RCC 7860 (cell line): ENCODE measurements around the gene ZSWIM7.
A peak's percentile ranks its signal among the peaks of the same experiment; 100 is the strongest.
"Not testable (repeated sequence)": the region's sequence is repeated elsewhere in the genome, so short reads cannot be mapped to it uniquely, and the experiment has no call there.

Experiments used
- DNase-seq: peaks from one replicate; pipeline ENCODE4 v3.0.0-alpha.2; 2015; ENCODE audit warnings: low spot score
- FAIRE-seq: peaks from 2 replicates; lab custom pipeline; 2012; peaks lifted over from hg19 to GRCh38; lab: Jason Lieb, UNC

The ZSWIM7 gene

GRCh38 chr17:15958484-15958854, 41.0 kb downstream of the ZSWIM7 start:
- DNase-seq (no peak), FAIRE-seq (no peak)

GRCh38 chr17:15957608-15958307, 41.7 kb downstream of the ZSWIM7 start:
- FAIRE-seq (no peak), DNase-seq (no peak)

DNA sequence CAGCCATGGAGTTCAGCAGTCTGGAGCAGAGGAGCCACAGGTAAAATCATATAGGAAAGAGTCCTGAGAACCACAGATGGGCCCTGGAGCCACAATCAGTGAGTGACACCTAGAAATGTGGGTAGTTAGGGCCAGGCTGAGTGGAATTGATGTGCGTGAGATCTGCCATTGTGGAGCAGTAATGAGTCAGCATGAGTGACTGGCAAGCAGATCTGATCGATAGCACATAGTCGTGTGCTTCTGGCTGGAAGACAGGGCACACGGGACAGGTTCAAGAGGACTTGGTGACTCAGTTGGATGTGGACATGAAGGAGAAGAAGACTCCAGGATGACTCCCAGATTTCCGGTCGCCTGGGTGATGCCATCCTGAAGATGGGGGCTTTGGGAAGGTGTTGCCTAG, 42.3 kb downstream of the ZSWIM7 start:
- DNase-seq = peak; percentile 68
- FAIRE-seq = no peak

- DNase-seq (no peak), FAIRE-seq (no peak)
Observed at GRCh38 chr17:15955793-15956541, 43.5 kb downstream of the ZSWIM7 start.

GRCh38 chr17:15954222-15954621, 45.3 kb downstream of the ZSWIM7 start:
- FAIRE-seq (peak; percentile 87), DNase-seq (peak; percentile 96)

- FAIRE-seq (no peak), DNase-seq (no peak)
Observed at GRCh38 chr17:15952916-15953790, 46.4 kb downstream of the ZSWIM7 start.

- FAIRE-seq (no peak), DNase-seq (no peak)
Observed at GRCh38 chr17:15952048-15952532, 47.4 kb downstream of the ZSWIM7 start.

DNA sequence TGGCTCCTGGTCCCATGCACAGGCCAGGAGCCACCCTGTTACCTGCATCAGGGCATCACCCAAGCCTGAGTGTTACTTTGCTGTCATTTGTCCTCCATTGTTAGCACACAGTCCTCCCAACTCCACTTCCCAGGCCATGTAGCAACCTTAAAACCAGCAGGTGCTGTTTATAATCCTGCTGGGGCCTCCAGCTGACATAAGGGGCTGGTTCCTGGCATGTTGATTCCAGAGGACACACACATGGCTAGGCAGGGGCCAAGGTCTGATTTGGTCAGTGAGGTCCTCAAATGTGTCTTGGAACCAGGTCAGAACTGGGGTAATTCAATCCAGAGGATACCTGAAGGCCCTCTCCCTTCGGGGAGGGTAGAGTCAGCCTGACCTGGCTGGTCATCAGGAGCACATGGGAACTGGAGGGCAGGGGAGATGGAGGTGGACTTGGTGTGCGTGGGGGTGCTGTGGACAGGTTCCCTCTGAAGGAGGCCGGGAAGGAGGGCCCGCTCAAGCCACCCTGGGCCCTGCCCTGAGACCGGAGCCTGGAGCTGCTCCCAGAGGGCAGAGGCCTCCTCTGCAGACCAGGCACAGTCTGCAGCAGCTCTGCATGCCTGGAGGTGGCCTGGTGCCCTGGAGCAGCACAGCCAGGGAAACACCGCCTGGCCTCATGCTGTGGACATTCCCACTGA, 48.0 kb downstream of the ZSWIM7 start:
- no peak for DNase-seq
- no peak for FAIRE-seq

DNA sequence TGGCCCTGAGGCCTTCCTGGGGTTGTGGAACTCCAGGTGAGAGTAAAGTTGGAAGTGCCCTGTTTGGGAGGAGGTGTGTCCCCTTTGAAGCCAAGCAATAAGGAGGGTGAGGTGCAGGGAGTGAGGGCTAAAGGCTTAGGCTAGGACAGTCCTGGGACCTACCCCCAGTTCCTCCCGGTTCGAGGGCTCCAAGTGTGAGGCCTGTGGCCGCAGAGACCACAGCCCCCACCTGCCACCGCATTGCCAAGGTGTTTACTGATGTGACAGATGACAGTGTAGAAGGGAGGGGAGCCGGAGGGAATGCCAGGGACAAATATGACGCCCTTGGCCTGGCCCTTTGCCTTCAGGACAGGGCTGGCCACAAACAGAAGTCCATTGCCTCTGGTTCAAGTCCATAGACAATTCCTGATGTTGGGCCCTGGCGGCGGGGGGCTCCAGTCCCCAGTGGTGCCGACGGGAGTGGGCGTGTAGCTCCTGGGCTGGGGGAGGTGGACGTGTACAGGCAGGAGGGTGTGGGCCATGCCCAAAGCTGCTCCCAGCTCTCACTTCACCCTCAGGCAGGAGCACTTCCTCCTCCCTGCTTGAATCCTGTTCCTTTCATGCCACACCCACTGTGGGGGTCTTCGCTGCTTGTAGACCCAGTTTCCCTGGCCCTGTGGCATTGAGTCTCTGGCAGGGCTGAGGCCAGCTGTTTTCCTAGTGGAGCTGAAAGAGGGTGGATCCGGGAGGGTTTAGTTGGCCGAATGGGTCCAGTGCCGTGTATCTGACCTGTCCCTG, 51.3 kb downstream of the ZSWIM7 start:
- no peak for FAIRE-seq
- DNase-seq = no peak

DNA sequence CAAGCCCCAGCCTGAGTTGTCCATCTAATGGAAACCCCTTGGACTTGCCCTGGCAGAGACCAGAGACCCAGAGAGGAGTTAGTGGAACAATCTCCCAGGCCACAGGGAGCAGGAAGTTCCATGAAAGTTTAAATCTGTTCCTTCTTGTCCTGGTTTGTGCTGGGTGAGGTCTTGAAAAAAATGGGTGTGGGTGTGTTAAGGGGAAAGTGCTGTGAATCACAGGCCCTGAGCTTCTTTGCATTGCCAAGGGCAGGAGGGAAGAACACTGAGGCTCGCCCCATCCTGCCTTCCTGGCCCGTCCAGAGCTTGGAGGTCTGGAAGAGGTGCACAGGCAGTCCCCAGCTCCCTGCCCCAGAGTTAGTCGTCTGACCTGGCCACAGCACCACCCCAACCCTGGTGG, 52.2 kb downstream of the ZSWIM7 start:
- no peak for FAIRE-seq
- DNase-seq = no peak

GRCh38 chr17:15946611-15947120, 52.8 kb downstream of the ZSWIM7 start:
- no peak for FAIRE-seq
- DNase-seq = no peak

DNA sequence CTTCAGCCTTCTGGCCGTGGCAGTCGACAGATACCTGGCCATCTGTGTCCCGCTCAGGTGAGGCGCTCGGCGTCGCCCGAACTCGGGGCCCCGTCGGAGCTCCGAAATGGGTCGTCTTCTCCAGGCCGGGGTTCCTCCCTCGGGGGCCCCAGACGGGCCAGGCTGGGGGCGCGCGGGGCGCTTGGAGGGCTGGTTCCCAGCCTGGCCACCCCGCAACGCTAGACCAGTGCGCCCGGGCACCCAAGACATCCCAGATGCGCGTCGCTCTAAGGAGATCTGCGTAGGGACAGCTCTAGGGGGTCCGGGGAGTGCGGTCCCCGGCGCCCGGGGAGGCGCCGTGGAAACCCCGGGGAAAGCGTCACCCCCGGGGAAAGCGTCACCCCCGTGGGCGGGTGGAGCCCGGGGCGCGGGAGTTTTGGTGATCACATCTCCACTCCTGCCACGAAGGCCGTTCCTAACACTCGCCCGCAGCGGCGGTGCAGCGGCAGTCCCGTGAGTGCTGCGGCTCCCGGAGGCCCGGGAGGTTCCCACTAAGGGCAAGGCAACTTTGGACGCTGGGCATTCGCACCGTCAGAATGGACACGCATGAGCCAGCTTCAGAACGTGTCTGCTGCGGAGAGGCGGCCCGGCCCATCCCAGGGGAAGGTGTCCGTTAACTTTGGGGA, 53.8 kb downstream of the ZSWIM7 start:
- FAIRE-seq (no peak), DNase-seq (no peak)

- DNase-seq (peak; percentile 30), FAIRE-seq (no peak)
Observed at GRCh38 chr17:15944759-15945526, 54.6 kb downstream of the ZSWIM7 start, which contains the start of gene ADORA2B. Gene ADORA2B (plus strand): TSS chr17:15945130. CDS start chr17:15945249, 119 bp downstream.

DNA sequence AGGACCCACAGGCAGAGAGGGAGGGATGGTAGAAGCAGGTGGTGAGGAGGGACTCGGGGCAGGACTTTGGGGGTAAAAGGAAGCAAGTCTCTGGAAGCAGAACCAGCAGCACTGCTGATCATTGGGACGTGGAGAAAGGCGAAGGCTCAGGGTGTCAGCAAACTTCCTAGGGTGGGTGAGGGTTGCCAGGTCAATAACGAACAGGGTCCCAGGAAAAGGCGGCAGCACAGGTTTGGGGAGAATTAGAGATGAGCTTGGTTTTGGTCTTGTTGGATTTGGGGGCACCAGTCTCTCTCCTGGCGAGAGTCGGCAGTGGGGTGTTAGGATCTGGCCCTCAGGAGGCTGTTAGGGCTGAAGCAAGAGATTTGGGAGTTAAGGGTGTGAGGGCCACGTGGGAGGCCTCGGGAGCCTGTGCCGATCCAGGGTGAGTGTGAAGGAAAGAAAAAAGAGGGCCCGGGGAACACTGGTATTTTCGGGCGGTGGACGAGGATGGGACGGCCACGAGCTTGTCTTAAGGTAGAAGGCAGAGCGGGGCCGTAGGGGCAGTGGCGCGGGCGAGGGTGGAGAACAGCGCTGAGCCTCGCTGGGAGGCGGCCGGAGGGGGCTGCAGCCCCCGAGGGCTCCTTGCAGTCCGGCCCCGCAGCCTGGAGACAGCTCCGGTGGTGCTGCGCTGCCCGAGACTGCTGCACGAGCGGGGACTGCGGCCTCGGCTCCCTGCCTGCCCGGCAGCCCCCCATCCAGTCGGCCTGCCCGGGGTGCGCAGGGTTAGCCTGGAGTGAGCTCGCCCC, 55.3 kb downstream of the ZSWIM7 start:
- FAIRE-seq (no peak), DNase-seq (no peak)

GRCh38 chr17:15942207-15942833, 57.2 kb downstream of the ZSWIM7 start:
- FAIRE-seq (no peak), DNase-seq (no peak)

- no peak for FAIRE-seq
- no peak for DNase-seq
Observed at GRCh38 chr17:15941781-15942180, 57.7 kb downstream of the ZSWIM7 start.

- FAIRE-seq = not testable (repeated sequence)
Observed at GRCh38 chr17:15936481-15936880, 63.0 kb downstream of the ZSWIM7 start.

More at GRCh38 chr17:15936481-15936880, 63.0 kb downstream of the ZSWIM7 start:
- DNase-seq = not testable (repeated sequence)
